Measurements from ENCODE around the gene ADPRS.

Gene ADPRS

DNA sequence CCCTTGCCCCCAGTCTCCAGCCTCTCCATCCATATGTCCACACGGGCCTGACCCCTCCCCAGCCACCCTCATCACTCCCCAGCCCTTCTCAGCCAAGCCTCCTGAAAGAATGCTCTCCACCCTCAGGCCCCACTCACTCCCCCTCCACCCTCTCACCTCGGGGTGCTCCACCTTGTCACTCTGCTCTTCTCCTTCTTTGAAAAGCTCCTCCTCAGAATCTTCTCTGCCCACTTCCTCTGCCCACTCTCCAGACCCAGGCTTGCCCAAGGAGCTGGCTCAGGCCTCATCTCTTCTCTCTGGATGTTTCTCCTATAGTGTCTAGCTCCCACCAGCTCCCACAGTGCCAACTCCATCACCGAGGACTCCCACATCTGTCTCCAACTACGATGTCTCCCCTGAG, 22.5 kb downstream of the ADPRS start:
- TF ChIP-seq, protein P1, sequence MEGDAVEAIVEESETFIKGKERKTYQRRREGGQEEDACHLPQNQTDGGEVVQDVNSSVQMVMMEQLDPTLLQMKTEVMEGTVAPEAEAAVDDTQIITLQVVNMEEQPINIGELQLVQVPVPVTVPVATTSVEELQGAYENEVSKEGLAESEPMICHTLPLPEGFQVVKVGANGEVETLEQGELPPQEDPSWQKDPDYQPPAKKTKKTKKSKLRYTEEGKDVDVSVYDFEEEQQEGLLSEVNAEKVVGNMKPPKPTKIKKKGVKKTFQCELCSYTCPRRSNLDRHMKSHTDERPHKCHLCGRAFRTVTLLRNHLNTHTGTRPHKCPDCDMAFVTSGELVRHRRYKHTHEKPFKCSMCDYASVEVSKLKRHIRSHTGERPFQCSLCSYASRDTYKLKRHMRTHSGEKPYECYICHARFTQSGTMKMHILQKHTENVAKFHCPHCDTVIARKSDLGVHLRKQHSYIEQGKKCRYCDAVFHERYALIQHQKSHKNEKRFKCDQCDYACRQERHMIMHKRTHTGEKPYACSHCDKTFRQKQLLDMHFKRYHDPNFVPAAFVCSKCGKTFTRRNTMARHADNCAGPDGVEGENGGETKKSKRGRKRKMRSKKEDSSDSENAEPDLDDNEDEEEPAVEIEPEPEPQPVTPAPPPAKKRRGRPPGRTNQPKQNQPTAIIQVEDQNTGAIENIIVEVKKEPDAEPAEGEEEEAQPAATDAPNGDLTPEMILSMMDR (conservative IDR thresholded peaks at IDR 0.05; ENCODE audit: low read depth, low read length), result no peak
- H3K4me3 ChIP-seq (ENCODE audit: low read length), result no peak overlapping the region

DNA sequence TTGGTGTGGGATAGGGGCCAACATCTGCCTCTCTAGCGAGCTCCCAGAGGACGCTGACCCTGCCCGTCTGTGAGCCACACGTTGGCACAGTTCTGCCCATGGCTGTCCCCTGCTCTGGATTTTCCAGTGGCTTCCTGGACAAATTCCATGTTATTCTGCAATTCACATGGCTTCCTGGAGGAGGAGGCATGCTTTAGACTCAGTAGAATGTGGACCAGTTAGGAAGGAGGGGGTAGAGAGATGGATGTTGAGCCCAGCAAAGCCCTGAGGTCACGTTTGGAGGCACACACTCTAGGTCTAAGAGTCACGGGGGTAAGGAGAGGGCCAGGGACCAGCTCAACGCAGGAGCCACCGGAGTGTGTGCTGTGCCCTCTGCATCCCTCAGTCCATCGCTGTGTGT, 24.1 kb downstream of the ADPRS start:
- DNase-seq (ENCODE audit: low read depth), result no peak
- TF ChIP-seq, protein P1 (conservative IDR thresholded peaks at IDR 0.05; ENCODE audit: low read depth, low read length), result no peak
- H3K4me3 ChIP-seq (ENCODE audit: low read length), result no peak overlapping the region

More for the DNA sequence above, 22.5 kb downstream of the ADPRS start:
- DNase-seq (ENCODE audit: low read depth), result no peak

DNA sequence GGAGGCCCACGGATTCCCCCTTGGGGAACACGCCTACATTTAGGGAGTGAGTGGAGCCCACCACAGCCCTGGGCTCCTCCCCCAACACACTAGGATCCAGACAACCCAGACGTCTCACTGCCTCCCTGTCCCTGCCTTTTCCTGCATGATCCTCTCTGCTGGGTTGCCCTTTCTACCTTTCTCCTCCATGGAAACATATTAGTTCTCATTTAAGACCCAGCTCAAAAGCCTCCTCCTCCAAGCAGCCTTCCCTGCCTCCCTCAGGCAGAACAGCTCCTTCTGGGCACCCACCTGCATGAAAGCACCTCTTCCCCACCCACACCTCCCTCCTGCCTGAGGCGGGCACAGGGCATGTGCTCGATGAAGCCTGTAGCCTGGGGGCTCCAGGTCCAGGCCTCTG, 25.7 kb downstream of the ADPRS start:
- no peak overlapping the region for H3K4me3 ChIP-seq (ENCODE audit: low read length)
- no peak for DNase-seq (ENCODE audit: low read depth)
- TF ChIP-seq, protein P1 (conservative IDR thresholded peaks at IDR 0.05; ENCODE audit: low read depth, low read length), result no peak

DNA sequence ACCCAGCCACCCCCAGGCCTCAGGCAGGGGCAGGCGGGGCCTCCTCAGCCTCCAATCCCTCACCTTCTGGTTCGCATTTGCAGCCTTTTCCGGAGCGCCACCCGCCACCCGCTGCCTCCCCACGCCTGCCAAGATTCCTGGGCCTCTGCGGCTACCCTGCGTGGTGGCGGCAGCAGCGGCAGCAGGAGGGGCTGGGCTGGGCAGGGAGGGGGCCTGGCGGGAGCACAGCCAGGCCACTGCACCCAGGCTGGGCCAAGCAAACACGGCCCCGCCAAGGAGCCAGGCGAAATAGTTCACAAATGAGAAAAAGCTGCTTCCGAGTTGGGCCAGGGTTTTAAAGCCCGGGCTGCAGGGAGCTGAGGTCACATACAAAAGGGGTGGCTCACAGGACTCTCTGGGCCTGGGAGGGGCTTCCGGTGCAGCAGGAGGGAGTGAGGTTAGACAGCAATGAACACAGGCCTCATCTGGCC, 26.5 kb downstream of the ADPRS start:
- TF ChIP-seq, protein P1 (conservative IDR thresholded peaks at IDR 0.05; ENCODE audit: low read depth, low read length), result no peak
- DNase-seq (ENCODE audit: low read depth), result peak; percentile 32

DNA sequence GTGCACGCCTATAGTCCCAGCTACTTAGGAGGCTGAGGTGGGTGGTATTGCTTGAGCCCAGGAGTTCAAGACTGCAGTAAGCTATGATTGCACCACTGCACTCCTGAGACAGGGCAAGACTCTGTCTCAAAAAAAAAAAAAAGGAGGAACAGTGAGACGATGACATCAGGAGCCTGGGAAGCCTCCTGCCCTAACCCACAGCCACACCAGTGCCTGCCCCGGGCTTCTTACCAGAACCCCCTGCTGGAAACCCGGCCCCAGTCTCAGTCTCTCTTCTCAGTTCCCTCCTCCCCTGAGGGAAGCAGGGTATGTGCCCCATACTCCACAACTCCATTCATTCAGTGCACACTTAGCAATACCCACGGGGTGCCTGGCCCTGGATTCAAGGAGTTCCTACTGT, 27.2 kb downstream of the ADPRS start:
- no peak for DNase-seq (ENCODE audit: low read depth)
- no peak overlapping the region for H3K4me3 ChIP-seq (ENCODE audit: low read length)
- TF ChIP-seq, protein P1 (conservative IDR thresholded peaks at IDR 0.05; ENCODE audit: low read depth, low read length), result no peak

More for the DNA sequence above, 26.5 kb downstream of the ADPRS start:
- H3K4me3 ChIP-seq (ENCODE audit: low read length), result no peak overlapping the region

DNA sequence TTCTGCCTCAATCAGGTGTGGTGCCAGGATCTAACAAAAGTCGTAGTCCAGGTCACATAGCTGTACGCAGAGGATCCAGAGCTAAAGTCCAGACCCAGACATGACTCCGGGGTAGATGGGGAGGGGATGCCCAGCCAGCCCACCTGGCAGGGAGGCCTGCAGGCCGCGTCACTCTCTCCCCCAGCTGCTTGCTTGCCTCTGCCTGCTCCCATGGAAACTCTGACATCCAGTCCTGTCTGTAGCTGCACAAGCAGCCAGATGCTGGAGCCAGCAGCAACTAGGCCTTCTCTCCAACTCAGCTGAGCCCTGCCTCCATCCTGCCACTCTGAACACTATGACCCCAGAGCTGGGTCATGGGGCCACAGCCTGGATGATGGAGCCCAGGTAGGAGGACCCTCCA, 28.2 kb downstream of the ADPRS start:
- no peak overlapping the region for H3K4me3 ChIP-seq (ENCODE audit: low read length)
- TF ChIP-seq, protein P1 (conservative IDR thresholded peaks at IDR 0.05; ENCODE audit: low read depth, low read length), result no peak
- no peak for DNase-seq (ENCODE audit: low read depth)

DNA sequence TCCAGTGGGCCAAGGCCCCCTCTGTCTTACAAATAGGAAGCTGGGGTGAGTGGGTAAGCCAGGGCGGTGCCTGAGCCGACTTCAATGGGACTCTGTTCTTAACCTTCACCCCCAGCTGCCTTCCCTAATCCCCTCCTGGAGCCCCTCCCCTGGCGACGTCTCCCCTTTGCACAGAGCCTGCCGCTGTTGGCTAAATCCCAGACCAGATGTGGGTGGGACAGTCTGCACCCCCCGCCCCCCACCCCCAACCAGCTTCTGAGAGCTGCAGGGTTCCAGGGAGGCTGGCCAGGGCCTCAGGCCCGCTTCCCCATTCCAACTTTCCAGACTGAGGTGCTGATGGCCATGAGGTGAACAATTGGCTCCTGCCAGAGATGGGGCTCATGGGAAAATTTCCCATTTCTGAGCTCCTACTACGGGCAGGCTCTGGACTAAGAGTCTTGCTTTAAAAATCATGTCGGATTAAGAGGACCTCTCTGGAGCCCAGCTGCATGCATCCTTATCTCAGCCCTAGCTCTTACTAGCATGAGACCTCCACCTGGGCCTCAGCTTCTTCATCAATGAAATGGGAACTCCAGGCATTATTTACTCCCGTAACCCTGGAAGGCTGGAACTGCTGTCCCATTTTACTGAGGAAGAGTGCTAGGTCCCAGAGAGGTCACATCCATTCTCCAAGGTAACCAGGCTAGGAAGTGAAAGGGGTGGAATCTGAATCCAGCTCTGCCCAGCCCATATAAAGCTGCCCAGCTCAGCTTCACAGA, 29.9 kb downstream of the ADPRS start:
- DNase-seq (ENCODE audit: low read depth), result no peak
- TF ChIP-seq, protein P1 (conservative IDR thresholded peaks at IDR 0.05; ENCODE audit: low read depth, low read length), result no peak
- H3K4me3 ChIP-seq (ENCODE audit: low read length), result no peak overlapping the region
